PC-3 (cell line): ENCODE measurements around the gene CDC45. TPM values are rescaled to one million over a fixed set of nuclear protein-coding genes. Genes with fewer than 3 reads are reported as not detected.

Experiments used
- ATAC-seq: fragments of 200-7000 bp; cut with Tn5 transposase; 2 replicates; pipeline ENCODE4 v1.9.1; 2020; ENCODE audit warnings: mild to moderate bottlenecking, moderate library complexity
- BruUV-seq: library from RNA; stranded (reverse); fragments of 400-500 nt; replicated peaks from 2 replicates; lab custom pipeline; 2021; lab: Mats Ljungman, UMichigan
- CTCF ChIA-PET: fragments of 300-600 bp; sonication (Branson Sonifier 250); formaldehyde crosslinking; loops from one replicate; lab custom pipeline; 2022; ENCODE audit warnings: antibody characterized with exemption; lab: Charles Lee
- POLR2A ChIA-PET: fragments of 300-600 bp; sonication (Branson Sonifier 250); formaldehyde crosslinking; loops from one replicate; lab custom pipeline; 2022; ENCODE audit warnings: antibody characterized with exemption; ENCODE audit not compliant: unreplicated experiment; lab: Charles Lee
- DNase-seq: peaks from one replicate; pipeline ENCODE4 v3.0.0-alpha.2; 2015
- H2AFZ ChIP-seq: fragments of 300-600 bp; sonication (generic); 2 replicates; pipeline ENCODE4 v1.6.0; 2016; ENCODE audit warnings: antibody characterized with exemption, low read length
- H3F3A ChIP-seq: fragments of 300-600 bp; sonication (generic); one replicate; pipeline ENCODE4 v1.6.0; 2017; ENCODE audit warnings: antibody characterized with exemption, low read length, control low read depth, mild to moderate bottlenecking; ENCODE audit not compliant: unreplicated experiment
- H3K27ac ChIP-seq: fragments of 300-600 bp; sonication (generic); 2 replicates; pipeline ENCODE4 v1.5.1; 2016; ENCODE audit warnings: mild to moderate bottlenecking, low read length
- H3K27me3 ChIP-seq: fragments of 300-600 bp; sonication (generic); 2 replicates; pipeline ENCODE4 v1.6.1; 2016; ENCODE audit warnings: low read length, mixed read lengths
- H3K36me3 ChIP-seq: fragments of 300-600 bp; sonication (generic); 2 replicates; pipeline ENCODE4 v1.6.1; 2016; ENCODE audit warnings: low read depth, mixed run types, low read length, mixed read lengths
- H3K4me1 ChIP-seq: fragments of 300-600 bp; sonication (generic); 2 replicates; pipeline ENCODE4 v1.5.1; 2016; ENCODE audit warnings: low read length; ENCODE audit not compliant: insufficient read depth
- H3K4me2 ChIP-seq: fragments of 300-600 bp; sonication (generic); 2 replicates; pipeline ENCODE4 v1.6.0; 2016; ENCODE audit warnings: low read length
- H3K4me3 ChIP-seq: fragments of 300-600 bp; sonication (generic); 2 replicates; pipeline ENCODE4 v1.5.1; 2016; ENCODE audit warnings: mild to moderate bottlenecking, low read length, mixed read lengths
- H3K79me2 ChIP-seq: fragments of 300-600 bp; sonication (generic); 2 replicates; pipeline ENCODE4 v1.6.1; 2017; ENCODE audit warnings: low read length, mixed read lengths
- H3K9ac ChIP-seq: fragments of 300-600 bp; sonication (generic); 2 replicates; pipeline ENCODE4 v1.6.0; 2016; ENCODE audit warnings: mild to moderate bottlenecking, low read length
- H3K9me2 ChIP-seq: fragments of 300-600 bp; sonication (generic); replicated peaks from 2 replicates; pipeline ENCODE4 v1.6.1; 2016; ENCODE audit warnings: mixed run types, low read length, mixed read lengths
- H3K9me3 ChIP-seq: fragments of 300-600 bp; sonication (generic); 2 replicates; pipeline ENCODE4 v1.6.1; 2016; ENCODE audit warnings: low read length, mixed read lengths
- H4K20me1 ChIP-seq: fragments of 300-600 bp; sonication (generic); 2 replicates; pipeline ENCODE4 v1.6.1; 2016; ENCODE audit warnings: low read length, mixed read lengths
- EZH2 ChIP-seq: fragments of 300-600 bp; sonication (generic); IDR thresholded peaks from one replicate; pipeline ENCODE4 v1.6.1; 2017; ENCODE audit warnings: antibody characterized with exemption, mild to moderate bottlenecking, low read length; ENCODE audit not compliant: unreplicated experiment
- EZH2phosphoT487 ChIP-seq: fragments of 300-600 bp; sonication (generic); IDR thresholded peaks from 2 replicates; pipeline ENCODE4 v1.6.1; 2018; ENCODE audit warnings: mild to moderate bottlenecking, antibody characterized with exemption, low read length, borderline replicate concordance
- intact Hi-C: fragments of 100-400 bp; cut with micrococcal nuclease; formaldehyde crosslinking; loops from 2 replicates; pipeline ENCODE4 v1.9.0; 2023
- total RNA-seq: library from RNA; depleted of rRNA; stranded (reverse); fragments of >200 nt; gene quantifications from 2 replicates; pipeline ENCODE4 v1.2.3, GENCODE V29; 2014
- TF ChIP-seq, protein P1 (sequence below): fragments of 300-600 bp; sonication (generic); conservative IDR thresholded peaks from 2 replicates; pipeline ENCODE4 v1.5.1; 2017; ENCODE audit warnings: antibody characterized with exemption, low read depth, mild to moderate bottlenecking, low read length

The CDC45 gene
- total RNA-seq, 1 experiment from 2014 or later, result 70.9 TPM

DNA sequence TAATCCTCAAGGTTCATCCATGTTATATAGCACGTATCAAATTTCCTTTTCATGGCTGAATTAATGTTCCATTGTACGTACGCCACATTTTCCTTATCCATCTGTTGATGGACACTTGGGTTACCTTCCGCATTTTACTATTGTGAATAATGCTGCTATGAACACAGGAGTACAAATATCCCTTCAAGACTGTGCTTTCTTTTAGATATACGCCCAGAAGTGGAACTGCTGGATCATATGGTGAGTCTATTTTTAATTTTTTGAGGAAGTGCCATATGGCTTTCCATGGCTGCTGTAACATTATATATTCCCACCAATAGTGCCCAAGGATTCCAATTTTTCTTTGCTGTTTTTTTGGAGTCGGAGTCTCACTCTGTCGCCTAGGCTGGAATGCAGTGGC lies 41.4 kb upstream of the CDC45 start:
- H3K9me2 ChIP-seq, result no peaks in the 10 kb centered on the region
- H2AFZ ChIP-seq, result no peak overlapping the region
- H3K9ac ChIP-seq, result no peak overlapping the region
- ChIA-PET CTCF (no interaction called here), POLR2A (no interaction called here)
- peaks cover 5% of the 10 kb centered on the region; the same call in 1 of the 2 replicates for H3K36me3 ChIP-seq
- H3K4me2 ChIP-seq, result no peak overlapping the region
- H3K4me3 ChIP-seq, result no peak overlapping the region
- H3K27ac ChIP-seq, result no peak overlapping the region
- no peaks in the 10 kb centered on the region for H3F3A ChIP-seq
- TF ChIP-seq EZH2phosphoT487 (no peak), EZH2 (no peak)
- TF ChIP-seq, protein P1, sequence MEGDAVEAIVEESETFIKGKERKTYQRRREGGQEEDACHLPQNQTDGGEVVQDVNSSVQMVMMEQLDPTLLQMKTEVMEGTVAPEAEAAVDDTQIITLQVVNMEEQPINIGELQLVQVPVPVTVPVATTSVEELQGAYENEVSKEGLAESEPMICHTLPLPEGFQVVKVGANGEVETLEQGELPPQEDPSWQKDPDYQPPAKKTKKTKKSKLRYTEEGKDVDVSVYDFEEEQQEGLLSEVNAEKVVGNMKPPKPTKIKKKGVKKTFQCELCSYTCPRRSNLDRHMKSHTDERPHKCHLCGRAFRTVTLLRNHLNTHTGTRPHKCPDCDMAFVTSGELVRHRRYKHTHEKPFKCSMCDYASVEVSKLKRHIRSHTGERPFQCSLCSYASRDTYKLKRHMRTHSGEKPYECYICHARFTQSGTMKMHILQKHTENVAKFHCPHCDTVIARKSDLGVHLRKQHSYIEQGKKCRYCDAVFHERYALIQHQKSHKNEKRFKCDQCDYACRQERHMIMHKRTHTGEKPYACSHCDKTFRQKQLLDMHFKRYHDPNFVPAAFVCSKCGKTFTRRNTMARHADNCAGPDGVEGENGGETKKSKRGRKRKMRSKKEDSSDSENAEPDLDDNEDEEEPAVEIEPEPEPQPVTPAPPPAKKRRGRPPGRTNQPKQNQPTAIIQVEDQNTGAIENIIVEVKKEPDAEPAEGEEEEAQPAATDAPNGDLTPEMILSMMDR, result no peak
- H4K20me1 ChIP-seq, result no peaks in the 10 kb centered on the region
- no peak for ATAC-seq
- BruUV-seq, result no TSS peak
- H3K79me2 ChIP-seq, result peaks cover 25% of the 10 kb centered on the region
- no peak for DNase-seq
- H3K4me1 ChIP-seq, result 0 out of 2 replicates have a peak, but pooled peaks cover 2% of the 10 kb centered on the region
- no peaks in the 10 kb centered on the region for H3K9me3 ChIP-seq
- H3K27me3 ChIP-seq, result no peaks in the 10 kb centered on the region
- intact Hi-C loops, result no loop called here

DNA sequence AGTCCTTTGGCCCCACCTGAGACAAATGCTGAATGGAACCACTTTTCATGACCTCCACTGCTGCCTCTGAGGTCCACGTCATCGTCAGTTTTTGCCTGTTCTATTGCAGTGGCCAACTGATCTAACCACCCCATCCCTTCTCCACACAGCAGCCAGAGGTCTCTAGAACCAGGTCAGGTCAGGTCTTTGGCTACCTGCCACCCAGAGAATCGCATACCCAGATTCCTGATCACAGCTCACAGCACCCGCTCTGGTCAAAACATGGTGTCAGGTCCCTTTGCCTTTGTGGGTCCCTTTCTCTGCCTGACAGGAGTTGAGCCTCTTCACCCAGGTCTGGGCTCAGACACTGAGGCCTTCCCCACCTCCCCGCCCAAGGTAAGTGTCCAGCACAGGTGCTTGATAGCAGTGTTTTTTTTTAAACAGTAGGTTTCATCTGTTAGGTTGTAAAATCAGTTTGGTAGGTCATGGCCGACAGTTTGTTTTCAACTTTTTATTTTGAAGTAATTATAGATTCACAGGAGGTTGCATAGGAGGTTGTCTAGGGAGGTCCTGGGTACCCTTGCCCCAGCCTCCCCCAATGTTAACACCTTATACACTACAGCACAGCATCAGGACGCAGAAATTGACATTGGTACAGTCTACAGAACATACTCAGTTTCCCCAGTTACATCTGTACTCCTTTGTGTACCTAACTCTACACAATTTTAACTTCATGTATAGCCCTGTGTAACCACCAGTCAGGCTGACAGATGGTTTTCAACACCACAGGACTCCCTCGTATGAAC lies 39.1 kb upstream of the CDC45 start:
- Histone ChIP-seq H3K4me1 (no peaks in the 10 kb centered on the region), H3K4me3 (no peak overlapping the region), H3K9me3 (no peaks in the 10 kb centered on the region), H3K4me2 (no peak overlapping the region), H3K27ac (no peak overlapping the region), H3K27me3 (no peaks in the 10 kb centered on the region), H3K79me2 (peaks cover 41% of the 10 kb centered on the region), H3K9me2 (no peaks in the 10 kb centered on the region), H2AFZ (no peak overlapping the region), H3F3A (no peaks in the 10 kb centered on the region), H3K9ac (no peak overlapping the region), H4K20me1 (no peaks in the 10 kb centered on the region), H3K36me3 (no peaks in the 10 kb centered on the region; the same call in 1 of the 2 replicates)
- ATAC-seq (no peak), DNase-seq (no peak)
- no peak for TF ChIP-seq EZH2
- TF ChIP-seq, protein P1, result no peak
- no peak for TF ChIP-seq EZH2phosphoT487
- BruUV-seq, result no TSS peak
- ChIA-PET CTCF (no interaction called here), POLR2A (no interaction called here)
- intact Hi-C loops, result no loop called here

DNA sequence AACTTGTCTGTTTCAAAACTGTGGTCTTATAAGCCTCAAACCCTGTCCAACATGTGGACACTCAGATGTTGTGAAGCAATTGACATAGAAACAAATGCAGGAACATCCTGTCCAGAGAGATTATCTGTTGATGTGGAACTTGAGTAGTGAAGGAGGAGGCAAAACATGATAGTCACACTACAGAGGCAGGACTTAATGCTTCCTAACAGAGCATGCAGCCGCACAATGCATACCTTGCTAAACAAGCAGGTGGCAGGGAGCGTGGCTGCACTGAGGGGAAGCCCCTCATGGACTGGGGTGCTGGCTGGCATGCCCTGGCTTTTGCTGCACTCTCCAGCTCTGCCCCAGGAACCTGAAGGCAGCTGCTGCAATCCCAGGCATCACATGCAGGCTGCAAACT lies 37.6 kb upstream of the CDC45 start:
- intact Hi-C loops, result no loop called here
- no peaks in the 10 kb centered on the region for H4K20me1 ChIP-seq
- peaks cover 56% of the 10 kb centered on the region for H3K79me2 ChIP-seq
- no peaks in the 10 kb centered on the region; the same call in 1 of the 2 replicates for H3K36me3 ChIP-seq
- no TSS peak for BruUV-seq
- CTCF ChIA-PET, result no interaction called here
- H3K4me2 ChIP-seq, result no peak overlapping the region
- no peaks in the 10 kb centered on the region for H3K27me3 ChIP-seq
- no peak overlapping the region for H3K4me3 ChIP-seq
- no peaks in the 10 kb centered on the region for H3K9me2 ChIP-seq
- H3K4me1 ChIP-seq, result peaks cover 6% of the 10 kb centered on the region
- no peak for TF ChIP-seq EZH2phosphoT487
- TF ChIP-seq, protein P1, result no peak
- no peak for ATAC-seq
- no peaks in the 10 kb centered on the region for H3F3A ChIP-seq
- POLR2A ChIA-PET, result no interaction called here
- no peak overlapping the region for H2AFZ ChIP-seq
- DNase-seq, result no peak
- no peaks in the 10 kb centered on the region for H3K9me3 ChIP-seq
- H3K9ac ChIP-seq, result no peak overlapping the region
- H3K27ac ChIP-seq, result no peak overlapping the region
